Esophagus squamous epithelium (tissue), 5 donors: ENCODE results near the gene ZNF41. TPM values are rescaled to one million over a fixed set of nuclear protein-coding genes. Genes with fewer than 3 reads are reported as not detected.

Source experiments
- DNase-seq: peaks from one replicate; lab custom pipeline; 2025; lab: John Stamatoyannopoulos, UW
- H3K27ac ChIP-seq, 4 donors: fragments of 200-600 bp; sonication (generic); one replicate each; pipeline ENCODE4 v1.5.1; 2016 to 2019; ENCODE audit warnings: mild to moderate bottlenecking in 1 of 4
- H3K27me3 ChIP-seq, 4 donors: fragments of 200-600 bp; sonication (generic); 1 replicate in 3 of 4; 2 replicates in 1 of 4; pipeline versions ENCODE4 v1.5.1 to v1.6.0; 2017 to 2021; ENCODE audit warnings: antibody characterized with exemption in 1 of 4
- H3K36me3 ChIP-seq, 3 donors: fragments of 200-600 bp; sonication (generic); one replicate each; pipeline ENCODE4 v1.5.1; 2016 to 2019
- H3K4me1 ChIP-seq, 3 donors: fragments of 200-600 bp; sonication (generic); one replicate each; pipeline ENCODE4 v1.5.1; 2017 to 2019
- H3K4me3 ChIP-seq, 4 donors: fragments of 200-600 bp; sonication (generic); 1 replicate in 3 of 4; 2 replicates in 1 of 4; pipeline ENCODE4 v1.5.1; 2016 to 2019; ENCODE audit warnings: mild to moderate bottlenecking in 2 of 4, moderate library complexity in 1 of 4
- H3K9me3 ChIP-seq, 3 donors: fragments of 200-600 bp; sonication (generic); one replicate each; pipeline ENCODE4 v1.5.1; 2016 to 2019
- CTCF ChIP-seq, 6 experiments: fragments of 450-650 bp in 4 of 6; fragments of 200-600 bp in 2 of 6; sonication (generic) in 2 of 6; IDR thresholded peaks; one replicate each; pipeline ENCODE4 v1.5.1; 2016 to 2019; ENCODE audit warnings: antibody characterized with exemption in 6 of 6, mild to moderate bottlenecking in 4 of 6, moderate library complexity in 4 of 6
- POLR2A ChIP-seq, 4 donors: fragments of 450-650 bp; IDR thresholded peaks; one replicate each; pipeline ENCODE4 v1.6.1; 2017; ENCODE audit warnings: antibody characterized with exemption in 4 of 4, mild to moderate bottlenecking in 4 of 4, moderate library complexity in 3 of 4
- WGBS, 2 donors: methylation state at CpG; one replicate each; pipeline ENCODE4 v1.1.5; 2018; 5-methylcytosine and 5-hydroxymethylcytosine counted together
- intact Hi-C: fragments of 100-400 bp; cut with DNase I; formaldehyde crosslinking; loops from one replicate; pipeline ENCODE4 v1.15.0; 2022
- total RNA-seq, 4 donors: library from RNA; depleted of rRNA; stranded (reverse); fragments of >200 nt; gene quantifications; one replicate each; pipeline ENCODE4 v1.1.0, GENCODE V29; 2016
- donor health status: DM: yes; HTN: yes; CAD: no.

Gene ZNF41
- total RNA-seq, 4 donors from 2014 or later = 6.0 to 9.1 (median 7.2) TPM

GRCh38 chrX:47481160-47481559, 1.9 kb downstream of the ZNF41 start:
- DNase-seq = no peak
- H3K36me3 ChIP-seq = no peaks in the 10 kb centered on the region
- intact Hi-C loops = no loop called here
- no peaks in the 10 kb centered on the region for H3K9me3 ChIP-seq
- H3K27ac ChIP-seq = no peak overlapping the region
- H3K4me3 ChIP-seq = no peak overlapping the region
- no peak for TF ChIP-seq POLR2A (IDR thresholded peaks at IDR 0.05)
- TF ChIP-seq CTCF (IDR thresholded peaks at IDR 0.05) = no peak
- H3K27me3 ChIP-seq = no peaks in the 10 kb centered on the region
- peaks cover 0 to 20% (median 5%) of the 10 kb centered on the region in 3 donors for H3K4me1 ChIP-seq
- WGBS, 2 donors = 100% methylated on average over 1 to 2 of the region's 2 CpGs

GRCh38 chrX:47480576-47480975, 2.4 kb downstream of the ZNF41 start:
- TF ChIP-seq POLR2A (IDR thresholded peaks at IDR 0.05) (no peak), CTCF (IDR thresholded peaks at IDR 0.05) (no peak)
- 45 to 48% methylated on average over 2 of the region's 2 CpGs for WGBS, 2 donors
- no peaks in the 10 kb centered on the region for H3K9me3 ChIP-seq
- peaks cover 0 to 20% (median 5%) of the 10 kb centered on the region in 3 donors for H3K4me1 ChIP-seq
- H3K27me3 ChIP-seq = no peaks in the 10 kb centered on the region
- no peak overlapping the region for H3K27ac ChIP-seq
- H3K36me3 ChIP-seq = no peaks in the 10 kb centered on the region
- no peak overlapping the region for H3K4me3 ChIP-seq
- no peak for DNase-seq
- intact Hi-C loops = no loop called here

- no peak for DNase-seq
- no peak overlapping the region for H3K4me3 ChIP-seq
- H3K27ac ChIP-seq = no peak overlapping the region
- no peaks in the 10 kb centered on the region for H3K4me1 ChIP-seq
- no peaks in the 10 kb centered on the region for H3K27me3 ChIP-seq
- no peaks in the 10 kb centered on the region for H3K36me3 ChIP-seq
- intact Hi-C loops = no loop called here
- TF ChIP-seq POLR2A (IDR thresholded peaks at IDR 0.05) (no peak), CTCF (IDR thresholded peaks at IDR 0.05) (no peak)
- H3K9me3 ChIP-seq = no peaks in the 10 kb centered on the region
Measured at GRCh38 chrX:47475476-47475875, 7.5 kb downstream of the ZNF41 start.

- no peak overlapping the region for H3K4me3 ChIP-seq
- H3K36me3 ChIP-seq = peaks cover 0 to 45% (median 0%) of the 10 kb centered on the region in 3 donors
- intact Hi-C loops = no loop called here
- TF ChIP-seq CTCF (IDR thresholded peaks at IDR 0.05) (no peak), POLR2A (IDR thresholded peaks at IDR 0.05) (no peak)
- no peak for DNase-seq
- no peak overlapping the region for H3K27ac ChIP-seq
- H3K4me1 ChIP-seq = no peaks in the 10 kb centered on the region
- 76 to 100% methylated on average over 1 to 2 of the region's 5 CpGs for WGBS, 2 donors
- no peaks in the 10 kb centered on the region for H3K9me3 ChIP-seq
- H3K27me3 ChIP-seq = no peaks in the 10 kb centered on the region
Measured at GRCh38 chrX:47467106-47467505, 15.9 kb downstream of the ZNF41 start.

- Histone ChIP-seq H3K36me3 (peaks cover 0 to 33% (median 4%) of the 10 kb centered on the region in 3 donors), H3K4me3 (no peak overlapping the region), H3K9me3 (no peaks in the 10 kb centered on the region), H3K27me3 (no peaks in the 10 kb centered on the region), H3K27ac (no peak overlapping the region), H3K4me1 (no peaks in the 10 kb centered on the region)
- WGBS, 2 donors = 62 to 93% methylated on average over 1 of the region's 1 CpG
- DNase-seq = no peak
- TF ChIP-seq CTCF (IDR thresholded peaks at IDR 0.05) (no peak), POLR2A (IDR thresholded peaks at IDR 0.05) (no peak)
- intact Hi-C loops = no loop called here
Measured at GRCh38 chrX:47460561-47460960, 22.5 kb downstream of the ZNF41 start.
